Dendritic cell treated with granulocyte-macrophage colony-stimulating factor and Interleukin-4, amounts not matched to agents 40 ng/mL and 50 ng/mL, for 4 days (primary cell): Measurements from ENCODE around the gene CCDC158.
"Not testable (repeated sequence)": the region's sequence is repeated elsewhere in the genome, so short reads cannot be mapped to it uniquely, and the experiment has no call there.

Experiments used
- H3K27ac Mint-ChIP-seq: one replicate; pipeline ENCODE4 v1.8.0; 2022; ENCODE audit warnings: mild to moderate bottlenecking, mixed read lengths
- H3K27me3 Mint-ChIP-seq: one replicate; pipeline ENCODE4 v1.8.0; 2022; ENCODE audit warnings: mild to moderate bottlenecking, mixed read lengths
- H3K36me3 Mint-ChIP-seq: one replicate; pipeline ENCODE4 v1.8.0; 2022; ENCODE audit warnings: low read depth, mixed read lengths
- H3K4me1 Mint-ChIP-seq: one replicate; pipeline ENCODE4 v1.8.0; 2022; ENCODE audit warnings: low read depth, mixed read lengths
- H3K4me3 Mint-ChIP-seq: one replicate; pipeline ENCODE4 v1.8.0; 2022; ENCODE audit warnings: mild to moderate bottlenecking, moderate library complexity, mixed read lengths
- H3K9me3 Mint-ChIP-seq: one replicate; pipeline ENCODE4 v1.8.0; 2022; ENCODE audit warnings: mixed read lengths
- intact Hi-C: fragments of 100-400 bp; cut with micrococcal nuclease; formaldehyde crosslinking; loops from one replicate; pipeline ENCODE4 v1.15.0; 2022

CCDC158 gene

GRCh38 chr4:76281594-76281993 lies 139.3 kb downstream of the CCDC158 start:
- H3K4me1 Mint-ChIP-seq, H3K4me3 Mint-ChIP-seq, intact Hi-C loops, H3K27ac Mint-ChIP-seq, H3K36me3 Mint-ChIP-seq, H3K27me3 Mint-ChIP-seq, H3K9me3 Mint-ChIP-seq: not testable (repeated sequence)

GRCh38 chr4:76280488-76281441 lies 140.2 kb downstream of the CCDC158 start:
- intact Hi-C loops, result no loop called here
- no peak overlapping the region for H3K27ac Mint-ChIP-seq
- H3K4me3 Mint-ChIP-seq, result no peak overlapping the region
- no peaks in the 10 kb centered on the region for H3K9me3 Mint-ChIP-seq
- H3K36me3 Mint-ChIP-seq, result no peaks in the 10 kb centered on the region
- H3K27me3 Mint-ChIP-seq, result no peaks in the 10 kb centered on the region
- H3K4me1 Mint-ChIP-seq, result peaks cover 11% of the 10 kb centered on the region

- H3K9me3 Mint-ChIP-seq, result no peaks in the 10 kb centered on the region
- H3K36me3 Mint-ChIP-seq, result no peaks in the 10 kb centered on the region
- H3K4me3 Mint-ChIP-seq, result no peak overlapping the region
- H3K4me1 Mint-ChIP-seq, result peaks cover 15% of the 10 kb centered on the region
- no peak overlapping the region for H3K27ac Mint-ChIP-seq
- intact Hi-C loops, result no loop called here
- no peaks in the 10 kb centered on the region for H3K27me3 Mint-ChIP-seq
These were observed 141.5 kb downstream of the CCDC158 start for GRCh38 chr4:76279462-76279861.

- H3K4me1 Mint-ChIP-seq, result peaks cover 15% of the 10 kb centered on the region
- no peaks in the 10 kb centered on the region for H3K36me3 Mint-ChIP-seq
- H3K27ac Mint-ChIP-seq, result no peak overlapping the region
- intact Hi-C loops, result no loop called here
- H3K27me3 Mint-ChIP-seq, result no peaks in the 10 kb centered on the region
- no peaks in the 10 kb centered on the region for H3K9me3 Mint-ChIP-seq
- no peak overlapping the region for H3K4me3 Mint-ChIP-seq
These were observed 142.4 kb downstream of the CCDC158 start for GRCh38 chr4:76278583-76278982.

GRCh38 chr4:76277667-76278066 lies 143.3 kb downstream of the CCDC158 start:
- Mint-ChIP-seq H3K4me3 (no peak overlapping the region), H3K27me3 (no peaks in the 10 kb centered on the region), H3K36me3 (no peaks in the 10 kb centered on the region), H3K4me1 (peaks cover 15% of the 10 kb centered on the region), H3K27ac (no peak overlapping the region), H3K9me3 (no peaks in the 10 kb centered on the region)
- intact Hi-C loops, result no loop called here

GRCh38 chr4:76276813-76277212 lies 144.1 kb downstream of the CCDC158 start:
- no peaks in the 10 kb centered on the region for H3K27me3 Mint-ChIP-seq
- intact Hi-C loops, result no loop called here
- H3K36me3 Mint-ChIP-seq, result no peaks in the 10 kb centered on the region
- no peak overlapping the region for H3K27ac Mint-ChIP-seq
- H3K9me3 Mint-ChIP-seq, result no peaks in the 10 kb centered on the region
- H3K4me3 Mint-ChIP-seq, result no peak overlapping the region
- peaks cover 15% of the 10 kb centered on the region for H3K4me1 Mint-ChIP-seq

GRCh38 chr4:76275486-76276124 lies 145.3 kb downstream of the CCDC158 start:
- intact Hi-C loops, result no loop called here
- H3K9me3 Mint-ChIP-seq, result no peaks in the 10 kb centered on the region

GRCh38 chr4:76272999-76273398 lies 147.9 kb downstream of the CCDC158 start:
- Mint-ChIP-seq H3K4me1 (peaks cover 8% of the 10 kb centered on the region), H3K27ac (no peak overlapping the region), H3K36me3 (no peaks in the 10 kb centered on the region), H3K9me3 (no peaks in the 10 kb centered on the region), H3K27me3 (no peaks in the 10 kb centered on the region), H3K4me3 (no peak overlapping the region)
- intact Hi-C loops, result no loop called here

More at GRCh38 chr4:76275486-76276124, 145.3 kb downstream of the CCDC158 start:
- no peak overlapping the region for H3K27ac Mint-ChIP-seq
- H3K4me3 Mint-ChIP-seq, result no peak overlapping the region
- no peaks in the 10 kb centered on the region for H3K27me3 Mint-ChIP-seq
- H3K4me1 Mint-ChIP-seq, result peaks cover 15% of the 10 kb centered on the region
- no peaks in the 10 kb centered on the region for H3K36me3 Mint-ChIP-seq

GRCh38 chr4:76272582-76272981 lies 148.4 kb downstream of the CCDC158 start:
- no peak overlapping the region for H3K27ac Mint-ChIP-seq
- no peaks in the 10 kb centered on the region for H3K27me3 Mint-ChIP-seq
- intact Hi-C loops, result no loop called here
- no peak overlapping the region for H3K4me3 Mint-ChIP-seq
- no peaks in the 10 kb centered on the region for H3K36me3 Mint-ChIP-seq
- H3K9me3 Mint-ChIP-seq, result no peaks in the 10 kb centered on the region
- H3K4me1 Mint-ChIP-seq, result peaks cover 8% of the 10 kb centered on the region

- no peak overlapping the region for H3K4me3 Mint-ChIP-seq
- H3K4me1 Mint-ChIP-seq, result peaks cover 8% of the 10 kb centered on the region
- no peaks in the 10 kb centered on the region for H3K9me3 Mint-ChIP-seq
- H3K27me3 Mint-ChIP-seq, result no peaks in the 10 kb centered on the region
- intact Hi-C loops, result no loop called here
- no peak overlapping the region for H3K27ac Mint-ChIP-seq
- no peaks in the 10 kb centered on the region for H3K36me3 Mint-ChIP-seq
These were observed 148.9 kb downstream of the CCDC158 start for GRCh38 chr4:76272073-76272472.

GRCh38 chr4:76271248-76271647 lies 149.7 kb downstream of the CCDC158 start:
- Mint-ChIP-seq H3K9me3 (no peaks in the 10 kb centered on the region), H3K4me1 (peaks cover 8% of the 10 kb centered on the region), H3K27me3 (no peaks in the 10 kb centered on the region), H3K27ac (no peak overlapping the region), H3K4me3 (no peak overlapping the region), H3K36me3 (no peaks in the 10 kb centered on the region)
- intact Hi-C loops, result no loop called here

- Mint-ChIP-seq H3K27me3 (no peaks in the 10 kb centered on the region), H3K9me3 (no peaks in the 10 kb centered on the region), H3K4me1 (peaks cover 1% of the 10 kb centered on the region), H3K4me3 (no peak overlapping the region), H3K36me3 (no peaks in the 10 kb centered on the region), H3K27ac (no peak overlapping the region)
- intact Hi-C loops, result no loop called here
These were observed 150.4 kb downstream of the CCDC158 start for GRCh38 chr4:76270244-76271175.

- Mint-ChIP-seq H3K9me3 (no peaks in the 10 kb centered on the region), H3K27me3 (no peaks in the 10 kb centered on the region), H3K27ac (no peak overlapping the region), H3K4me3 (no peak overlapping the region), H3K4me1 (no peaks in the 10 kb centered on the region), H3K36me3 (no peaks in the 10 kb centered on the region)
- intact Hi-C loops, result no loop called here
These were observed 153.1 kb downstream of the CCDC158 start for GRCh38 chr4:76267811-76268210.

GRCh38 chr4:76266627-76267026 lies 154.3 kb downstream of the CCDC158 start:
- Mint-ChIP-seq H3K9me3 (no peaks in the 10 kb centered on the region), H3K4me3 (no peak overlapping the region), H3K36me3 (no peaks in the 10 kb centered on the region), H3K4me1 (no peaks in the 10 kb centered on the region), H3K27me3 (no peaks in the 10 kb centered on the region), H3K27ac (no peak overlapping the region)
- intact Hi-C loops, result no loop called here
